NCI-H510A treated with DMSO at 0.1 percent for 48 hours (cell line): ENCODE measurements around the gene AMMECR1.
"Not testable (repeated sequence)": the region's sequence is repeated elsewhere in the genome, so short reads cannot be mapped to it uniquely, and the experiment has no call there.

Experiments
- DNase-seq: peaks from one replicate; lab custom pipeline; 2025; lab: John Stamatoyannopoulos, UW

The AMMECR1 gene

DNA sequence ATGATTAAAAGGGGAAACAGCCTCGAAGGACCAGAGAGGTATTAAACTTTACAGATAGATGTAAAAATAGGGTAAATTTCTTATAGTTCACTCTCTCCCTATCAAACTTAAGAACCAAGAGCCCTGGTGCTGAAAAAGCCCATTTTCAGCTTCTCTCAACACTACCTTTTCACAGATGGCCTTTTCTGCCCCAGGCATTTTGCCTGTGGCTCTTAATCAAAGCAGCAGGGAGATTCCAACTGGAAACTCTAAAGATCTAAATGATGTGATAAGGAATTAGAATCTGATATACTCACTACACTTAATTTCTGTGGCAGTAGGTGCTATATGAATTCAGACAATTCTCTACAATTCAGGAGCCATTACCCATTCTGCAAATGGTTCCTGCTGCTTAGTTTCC is 60.0 kb downstream of the AMMECR1 start:
- DNase-seq = no peak

DNA sequence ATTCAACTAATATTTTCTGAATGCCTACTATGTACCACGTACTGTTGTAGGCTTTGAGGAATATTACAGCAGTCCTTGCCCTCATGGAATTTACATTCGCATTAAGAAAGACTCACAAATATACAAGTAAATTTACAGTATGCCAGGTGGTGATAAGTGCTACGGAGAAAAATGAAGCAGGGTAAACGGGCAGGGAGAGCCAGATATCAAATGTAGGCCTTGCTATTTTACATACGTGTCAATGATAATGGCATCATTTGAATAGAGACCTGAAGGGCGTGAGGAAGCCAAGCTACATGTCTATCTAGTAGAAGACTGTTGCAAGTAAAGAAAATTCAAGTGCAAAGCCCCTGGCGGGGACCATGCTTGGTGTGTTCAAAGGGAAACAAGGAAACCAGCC is 65.2 kb downstream of the AMMECR1 start:
- DNase-seq = no peak

DNA sequence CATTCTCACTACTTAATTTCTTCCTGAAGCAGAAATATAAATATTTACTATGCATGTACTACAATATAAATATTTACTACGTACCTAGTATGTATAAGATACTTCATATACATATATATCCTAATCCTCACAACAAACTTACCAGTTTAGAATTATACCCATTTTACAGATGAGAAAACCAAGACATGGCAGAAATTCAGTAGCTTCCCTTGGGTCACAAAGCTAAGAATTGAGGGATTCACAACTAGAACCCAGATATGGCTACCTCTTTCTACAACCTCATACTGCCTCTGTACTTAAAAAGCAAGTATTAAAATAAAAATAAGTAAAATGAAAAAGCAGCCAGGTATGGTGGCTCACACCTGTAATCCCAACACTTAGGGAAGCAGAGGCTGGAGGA is 65.9 kb downstream of the AMMECR1 start:
- DNase-seq = no peak

DNA sequence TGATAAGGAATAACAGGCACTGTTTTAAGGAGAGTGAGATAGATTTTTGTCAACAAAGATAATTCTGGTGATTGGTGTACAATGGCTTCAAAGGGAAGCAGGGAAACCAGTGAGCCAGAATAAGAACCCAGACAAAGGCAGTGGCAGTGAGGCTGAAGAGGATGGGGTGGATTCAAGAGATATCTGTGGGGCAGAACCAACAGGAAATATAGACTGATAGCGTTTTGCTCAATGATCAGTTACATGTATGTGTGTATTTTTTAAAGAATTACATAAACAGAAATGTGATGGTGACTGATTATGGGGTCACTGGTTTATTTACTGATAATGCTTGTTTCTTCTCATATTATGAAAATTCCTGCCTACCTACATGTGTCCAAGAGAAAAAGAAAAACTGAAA is 66.4 kb downstream of the AMMECR1 start:
- no peak for DNase-seq

DNA sequence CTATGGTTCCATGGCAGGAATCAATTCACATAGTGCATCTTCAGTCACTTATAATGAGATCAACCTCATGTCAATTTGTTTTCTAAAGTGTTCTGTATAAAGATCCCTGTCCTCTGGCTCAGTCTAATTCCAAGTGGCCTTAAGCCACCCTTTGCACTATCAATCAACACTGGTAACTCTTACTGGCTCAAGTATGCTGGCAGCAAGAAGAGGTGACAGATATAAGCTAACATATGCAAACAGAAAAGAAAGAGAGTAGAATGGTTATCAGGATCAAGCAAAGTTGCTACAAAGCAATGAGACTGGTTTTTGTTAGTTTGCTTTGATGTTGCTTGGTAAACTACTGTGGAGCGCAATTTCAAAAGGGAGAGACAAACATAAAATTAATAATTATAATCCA is 67.0 kb downstream of the AMMECR1 start:
- no peak for DNase-seq

DNA sequence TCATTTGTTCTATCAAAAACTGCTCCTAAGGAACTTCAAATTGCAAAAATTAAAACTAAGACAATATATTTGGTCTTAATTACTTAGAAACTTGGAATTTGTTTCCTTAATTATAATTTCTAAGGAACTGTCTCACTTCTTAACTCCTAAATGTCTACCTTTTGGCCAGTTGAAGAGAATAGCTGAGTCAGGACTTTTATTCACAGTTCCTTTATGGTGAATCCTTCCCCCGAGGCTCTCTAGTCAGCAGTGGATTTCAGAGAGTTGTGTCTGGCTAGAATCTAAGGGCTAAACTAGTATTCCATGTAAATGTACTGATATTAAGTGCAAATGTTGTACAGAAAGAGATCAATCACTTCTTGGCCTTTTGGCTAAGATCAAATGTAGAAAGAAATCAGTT is 69.3 kb downstream of the AMMECR1 start:
- no peak for DNase-seq

DNA sequence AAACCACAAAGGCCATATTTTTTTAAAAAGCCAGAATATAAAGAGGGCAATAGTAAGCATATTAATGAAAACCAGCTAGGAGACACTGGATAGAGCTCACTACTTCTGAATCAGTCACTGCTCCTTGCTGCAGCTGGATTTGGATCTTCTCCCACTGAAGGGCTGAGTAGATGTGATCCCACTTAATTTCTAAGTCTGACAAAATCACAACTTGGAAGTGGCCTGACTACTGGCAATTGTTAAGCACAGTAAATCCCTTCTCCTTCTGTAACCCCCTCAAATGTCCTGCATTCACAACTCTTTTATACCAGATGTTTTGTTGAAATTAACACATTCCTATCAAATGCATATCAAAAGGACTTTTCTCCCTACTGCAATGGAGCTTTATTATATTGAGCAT is 72.9 kb downstream of the AMMECR1 start:
- DNase-seq = no peak

DNA sequence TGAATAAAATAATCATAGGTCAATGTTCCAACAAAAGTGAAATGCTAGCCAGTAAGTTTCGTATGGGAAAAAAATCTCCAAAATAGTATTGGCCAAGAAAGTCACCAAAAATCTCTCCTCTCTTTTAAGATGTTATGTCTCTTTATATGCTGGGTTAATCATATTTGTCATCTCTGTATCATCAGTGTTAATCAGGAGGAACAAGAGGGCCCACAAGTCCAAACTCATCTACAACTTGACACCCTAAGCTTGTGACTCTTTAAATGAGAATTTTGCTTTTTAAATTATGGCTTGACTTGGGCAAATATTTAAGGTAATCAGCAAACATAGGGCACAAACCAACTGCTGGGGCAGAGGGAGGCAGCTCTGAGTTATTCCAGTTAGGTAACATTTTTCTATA is 75.5 kb downstream of the AMMECR1 start:
- DNase-seq = no peak

DNA sequence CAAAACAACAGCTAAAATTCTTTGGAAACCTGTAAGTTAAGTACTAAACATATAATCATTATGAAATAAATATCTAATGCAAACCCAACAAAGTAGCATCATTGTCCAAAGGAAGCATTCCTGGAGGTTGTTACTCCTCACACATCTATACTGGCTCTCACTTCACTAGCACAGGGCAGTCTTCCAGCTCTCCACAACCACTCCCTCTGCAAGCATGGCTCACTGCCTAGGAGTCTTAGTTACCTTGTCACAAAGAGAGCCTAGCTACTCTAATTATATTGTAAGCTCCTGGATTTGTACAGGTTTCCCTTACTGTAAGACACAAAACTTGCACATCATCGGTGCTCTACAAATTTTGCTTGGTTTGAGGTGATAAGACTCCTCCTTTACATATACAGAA is 76.1 kb downstream of the AMMECR1 start:
- no peak for DNase-seq

DNA sequence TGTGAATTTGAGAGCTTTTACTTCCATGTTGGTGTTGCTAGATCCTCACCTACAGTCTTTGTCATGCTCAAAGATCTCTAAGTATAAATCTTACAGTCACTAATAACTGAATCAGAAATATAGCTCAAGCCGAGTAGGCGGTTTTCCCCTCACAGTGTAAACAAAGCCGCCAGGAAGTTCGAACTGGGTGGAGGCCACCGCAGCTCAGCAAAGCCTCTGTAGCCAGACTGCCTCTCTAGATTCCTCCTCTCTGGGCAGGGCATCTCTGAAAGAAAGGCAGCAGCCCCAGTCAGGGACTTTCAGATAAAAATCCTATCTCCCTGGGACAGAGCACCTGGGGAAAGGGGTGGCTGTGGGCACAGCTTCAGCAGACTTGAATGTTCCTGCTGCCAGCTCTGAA is 79.6 kb downstream of the AMMECR1 start:
- not testable (repeated sequence) for DNase-seq

DNA sequence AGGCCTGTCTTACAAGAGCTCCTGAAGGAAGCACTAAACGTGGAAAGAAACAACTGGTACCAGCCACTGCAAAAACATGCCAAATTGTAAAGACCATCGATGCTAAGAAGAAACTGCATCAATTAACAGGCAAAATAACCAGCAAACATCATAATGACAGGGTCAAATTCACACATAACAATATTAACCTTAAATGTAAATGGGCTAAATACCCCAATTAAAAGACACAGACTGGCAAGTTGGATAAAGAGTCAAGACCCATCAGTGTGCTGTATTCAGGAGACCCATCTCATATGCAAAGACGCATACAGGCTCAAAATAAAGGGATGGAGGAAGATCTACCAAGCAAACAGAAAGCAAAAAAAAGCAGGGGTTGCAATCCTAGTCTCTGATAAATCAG is 86.4 kb downstream of the AMMECR1 start:
- DNase-seq = not testable (repeated sequence)

DNA sequence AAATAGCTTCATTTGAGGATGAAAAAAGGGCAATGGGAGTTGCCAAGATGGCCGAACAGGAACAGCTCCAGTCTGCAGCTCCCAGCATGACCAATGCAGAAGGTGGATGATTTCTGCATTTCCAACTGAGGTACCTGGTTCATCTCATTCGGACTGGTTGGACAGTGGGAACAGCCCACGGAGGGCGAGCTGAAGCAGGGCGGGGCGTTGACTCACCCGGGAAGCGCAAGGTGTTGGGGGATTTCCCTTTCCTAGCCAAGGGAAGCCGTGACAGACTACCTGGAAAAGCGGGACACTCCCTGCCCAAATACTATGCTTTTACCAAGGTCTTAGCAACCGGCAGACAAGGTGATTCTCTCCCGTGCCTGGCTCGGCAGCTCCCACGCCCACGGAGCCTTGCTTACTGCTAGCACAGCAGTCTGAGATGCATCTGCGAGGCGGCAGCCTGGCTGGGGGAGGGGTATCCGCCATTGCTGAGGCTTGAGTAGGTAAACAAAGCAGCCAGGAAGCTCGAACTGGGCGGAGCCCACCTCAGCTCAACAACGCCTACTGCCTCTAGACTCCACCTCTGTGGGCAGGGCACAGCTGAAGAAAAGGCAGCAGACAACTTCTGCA is 88.3 kb downstream of the AMMECR1 start:
- not testable (repeated sequence) for DNase-seq

DNA sequence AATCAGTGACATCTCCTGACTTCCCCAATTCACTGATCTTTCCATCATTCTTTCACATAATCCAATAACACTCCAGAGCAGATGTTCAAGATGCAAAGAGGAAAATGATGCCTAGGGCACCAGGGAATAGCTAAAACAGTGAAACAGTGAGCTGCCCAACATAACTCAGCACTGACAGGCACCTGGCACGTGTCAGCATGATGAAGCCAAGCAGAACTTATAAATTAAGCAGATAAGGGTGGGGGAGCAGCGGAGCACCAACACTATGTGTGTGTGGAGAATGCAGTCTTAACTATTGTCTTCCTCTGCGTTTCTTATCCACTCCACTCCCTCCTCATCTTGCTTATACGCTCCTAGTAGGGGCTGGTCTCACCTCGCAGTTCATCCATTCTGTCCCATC is 89.4 kb downstream of the AMMECR1 start:
- DNase-seq = no peak

DNA sequence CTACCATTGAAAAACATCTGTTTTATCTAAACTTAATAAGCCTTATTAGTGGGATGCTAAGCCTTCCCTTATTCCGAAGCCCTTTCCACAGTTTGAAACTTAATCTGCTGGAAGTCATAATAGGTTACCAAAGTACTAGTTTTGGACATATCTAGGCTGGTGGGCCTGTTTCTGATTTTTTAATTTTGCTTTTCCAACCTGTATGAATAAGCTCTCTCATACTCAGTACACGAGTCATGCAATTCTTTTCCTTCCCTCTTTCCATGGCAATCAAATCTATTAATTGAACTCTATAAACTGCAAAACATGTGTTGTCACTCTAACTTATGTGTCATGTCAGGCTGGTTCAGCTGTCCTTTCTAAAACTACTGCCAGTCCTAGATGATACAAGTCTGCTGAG is 91.0 kb downstream of the AMMECR1 start:
- no peak for DNase-seq

DNA sequence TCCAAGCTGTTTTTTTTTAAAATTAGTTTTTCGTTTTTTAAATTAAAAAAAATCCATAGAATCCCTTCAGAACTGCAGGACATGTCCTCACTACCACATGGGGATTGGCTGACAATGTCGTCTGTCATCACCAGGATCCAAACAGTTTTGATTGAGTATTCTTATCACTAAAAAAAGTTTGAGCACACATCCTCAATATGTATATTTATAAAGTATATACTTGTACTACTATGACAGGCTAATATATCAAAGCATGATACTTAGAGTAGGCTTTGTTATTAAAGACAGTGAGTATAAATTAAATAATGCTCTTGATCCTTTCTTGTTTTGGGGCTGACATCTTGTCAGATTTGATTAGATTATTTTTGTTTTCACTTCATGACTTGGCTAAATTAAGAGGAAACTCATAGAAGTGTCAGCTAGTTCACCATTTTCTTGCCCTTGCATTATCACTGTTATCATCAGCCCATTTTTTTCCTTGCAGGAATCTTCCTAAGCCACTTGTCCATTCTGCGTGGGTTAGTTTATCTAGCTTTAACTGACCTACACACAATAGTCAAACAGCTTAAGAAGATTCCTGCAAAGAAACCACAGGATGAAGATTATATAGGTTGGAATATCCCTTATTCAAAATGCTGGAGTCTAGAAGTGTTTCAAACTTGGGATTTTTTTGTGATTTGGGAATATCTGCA is 92.8 kb downstream of the AMMECR1 start:
- no peak for DNase-seq

DNA sequence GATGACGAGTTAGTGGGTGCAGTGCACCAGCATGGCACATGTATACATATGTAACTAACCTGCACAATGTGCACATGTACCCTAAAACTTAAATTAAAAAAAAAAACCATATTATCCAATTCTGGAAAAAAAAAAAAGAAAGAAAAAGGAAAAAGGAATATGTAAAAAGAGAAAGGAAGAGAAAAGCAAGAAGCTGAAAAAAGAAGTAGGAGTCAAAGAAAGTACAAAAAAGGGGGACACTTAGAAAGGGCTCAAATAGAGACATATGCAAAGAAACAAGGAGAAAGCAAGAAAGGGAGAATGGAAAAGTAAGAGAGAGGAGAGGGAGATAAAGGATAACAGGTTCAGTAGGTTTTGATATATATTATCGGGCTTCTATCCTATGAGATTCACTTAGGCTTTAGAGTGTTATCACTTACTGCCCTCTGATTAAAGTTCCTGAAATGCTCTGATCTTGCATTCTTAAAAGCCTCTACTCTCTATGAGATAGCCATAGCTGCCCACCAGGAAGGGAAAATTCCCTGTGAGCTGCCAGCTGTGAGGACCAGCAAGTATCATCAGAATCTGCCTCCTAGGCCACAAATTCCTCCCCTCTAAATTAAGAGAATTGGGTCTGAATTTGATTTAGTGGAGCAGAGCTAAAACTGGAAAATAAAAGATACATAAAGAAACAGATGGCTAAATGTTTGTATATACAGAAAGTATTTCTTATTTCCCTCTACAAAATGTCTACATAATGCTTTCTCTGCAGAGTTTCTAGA is 95.2 kb downstream of the AMMECR1 start:
- DNase-seq = no peak

DNA sequence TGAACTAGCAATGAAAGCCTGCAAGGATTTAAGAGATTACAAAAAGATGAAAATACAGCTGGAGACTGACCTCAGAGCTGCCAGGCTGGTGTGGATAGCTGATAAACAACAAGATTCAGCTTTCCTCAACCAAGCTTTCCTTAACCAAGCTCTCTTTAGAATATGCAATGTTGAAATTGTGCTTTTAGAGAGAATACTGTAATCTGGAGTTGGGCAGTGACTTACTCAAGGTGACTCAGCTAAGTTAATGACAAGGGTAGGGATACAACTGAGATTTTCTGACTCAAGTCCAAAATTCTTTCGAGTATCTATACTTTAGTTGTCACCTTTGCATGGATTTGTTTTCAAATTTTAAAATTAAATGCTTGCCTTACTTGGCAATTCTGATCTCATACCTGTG is 98.0 kb downstream of the AMMECR1 start:
- no peak for DNase-seq

DNA sequence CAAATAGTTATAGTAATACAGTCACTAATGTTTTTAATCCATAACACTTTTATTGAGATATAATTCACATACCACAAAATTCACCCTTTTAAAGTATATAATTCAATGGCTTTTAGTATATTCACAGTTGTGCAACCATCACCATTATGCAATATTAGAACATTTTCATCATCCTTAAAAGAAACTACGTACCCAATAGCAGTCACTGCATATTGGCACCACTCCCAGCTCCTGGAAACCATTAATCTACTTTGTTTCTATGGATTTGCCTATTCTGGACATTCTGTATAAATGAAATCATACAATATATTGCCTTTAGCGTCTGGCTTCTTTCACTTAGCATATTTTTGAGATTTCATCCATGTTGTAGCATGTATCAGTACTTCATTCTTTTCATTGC is 99.3 kb downstream of the AMMECR1 start:
- no peak for DNase-seq

DNA sequence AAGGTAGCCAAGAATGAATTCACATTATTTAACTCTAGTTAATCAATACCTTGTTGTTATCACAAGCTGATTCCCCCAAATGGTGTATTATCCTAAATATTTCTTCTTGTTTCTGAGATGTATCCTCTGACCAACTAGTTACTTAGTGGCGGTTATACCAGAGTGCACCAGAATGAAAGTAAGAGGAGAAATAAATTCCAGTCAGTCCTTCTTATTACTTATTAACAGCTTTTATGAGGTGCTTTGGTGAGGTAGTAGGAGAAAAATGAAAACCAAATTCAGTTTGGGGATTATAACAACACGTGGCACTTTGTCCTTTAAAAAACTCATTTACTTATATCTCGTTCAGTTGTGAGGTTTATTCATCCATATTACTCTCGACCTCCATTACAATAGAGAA is 101.9 kb downstream of the AMMECR1 start:
- no peak for DNase-seq

DNA sequence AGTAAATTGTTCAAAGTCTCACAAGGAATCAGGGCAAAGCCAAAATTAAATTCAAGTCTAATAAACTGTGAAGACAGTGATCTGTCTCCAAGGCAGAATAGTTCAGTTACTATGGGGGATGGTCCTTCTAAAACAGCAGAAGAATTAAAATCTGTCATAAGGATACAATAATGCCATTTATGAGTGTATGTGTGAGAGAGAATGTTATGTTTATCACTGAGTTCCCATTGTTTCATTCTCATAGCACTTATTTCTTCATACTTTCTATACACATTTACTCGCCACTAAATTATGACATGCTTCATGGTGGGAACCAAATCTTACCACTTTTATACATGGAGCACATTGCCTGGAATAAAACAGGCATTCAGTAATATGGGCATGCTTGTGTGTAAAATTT is 102.5 kb downstream of the AMMECR1 start:
- no peak for DNase-seq

DNA sequence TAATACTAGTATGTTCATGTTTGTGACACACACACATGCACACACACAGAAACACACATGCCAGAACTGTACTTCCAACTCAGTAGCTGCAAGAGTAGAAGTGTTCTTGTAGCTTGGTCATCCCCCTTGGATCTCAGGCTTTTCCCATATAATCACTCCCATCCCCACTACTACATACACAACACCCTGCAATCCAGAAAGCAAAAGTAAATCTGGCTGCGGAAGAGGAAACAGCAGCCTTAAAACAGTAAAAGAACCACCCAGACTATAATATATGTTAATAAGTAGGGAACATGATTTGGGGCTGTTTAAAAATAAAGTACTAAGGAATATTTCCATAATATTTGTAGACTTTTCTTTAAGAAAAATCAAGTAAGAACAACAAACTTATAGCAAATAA is 103.2 kb downstream of the AMMECR1 start:
- no peak for DNase-seq

DNA sequence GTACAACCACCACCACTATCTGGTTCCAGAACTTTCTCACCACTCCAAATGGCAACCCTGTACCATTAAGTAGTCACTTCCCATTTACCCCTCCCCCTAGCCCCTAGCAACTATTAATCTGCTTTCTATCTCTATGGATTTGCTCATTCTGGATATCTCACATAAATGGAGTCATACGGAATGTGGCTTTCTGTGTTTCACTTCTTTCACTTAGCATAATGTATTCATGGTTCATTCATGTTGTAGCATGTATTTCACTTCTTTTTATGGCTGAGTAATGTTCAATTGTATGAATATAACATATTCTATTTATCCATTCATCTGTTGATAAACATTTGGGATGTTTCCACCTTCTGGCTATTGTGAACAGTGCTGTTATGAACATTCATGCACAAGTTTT is 104.7 kb downstream of the AMMECR1 start:
- DNase-seq = no peak

DNA sequence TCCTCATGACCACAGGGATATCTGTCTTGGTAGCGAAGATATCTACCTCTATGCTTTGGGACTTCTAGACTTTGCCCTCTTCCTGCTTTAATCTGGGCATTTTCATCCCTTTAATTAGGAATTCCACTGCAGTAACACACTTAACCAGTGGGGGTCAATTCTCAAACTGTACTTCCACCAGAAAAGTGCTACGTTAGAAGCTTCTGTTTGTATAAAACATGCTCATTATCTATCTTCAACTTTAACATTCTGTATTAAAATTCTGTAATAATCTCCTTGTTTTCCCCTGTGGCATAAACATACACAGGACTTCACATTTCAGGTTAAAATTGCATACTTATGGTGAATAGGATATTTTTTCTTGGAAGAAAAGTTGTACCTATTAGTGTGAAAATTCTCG is 105.6 kb downstream of the AMMECR1 start:
- no peak for DNase-seq

DNA sequence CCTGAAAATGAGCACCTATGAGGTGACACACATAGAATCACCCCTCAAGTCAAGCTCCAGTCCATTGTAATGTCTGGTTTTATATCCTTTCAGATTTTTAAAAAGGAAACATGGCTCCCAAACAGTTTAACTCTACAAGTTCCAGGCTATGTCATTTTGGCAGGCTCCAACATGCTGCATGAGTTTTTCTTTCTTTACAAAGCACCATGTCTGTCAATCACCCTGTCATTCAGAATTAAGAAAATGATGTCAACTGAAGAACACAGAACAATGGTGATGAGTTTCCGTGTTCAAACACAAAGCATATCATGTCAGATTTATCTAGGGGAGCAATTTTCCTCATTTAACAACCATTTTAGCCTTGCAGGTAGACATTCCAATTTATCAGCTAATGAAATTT is 106.5 kb downstream of the AMMECR1 start:
- DNase-seq = no peak
